Lung (tissue), 12 donors: ENCODE data around the gene RBM38. TPM values are rescaled to one million over a fixed set of nuclear protein-coding genes. Genes with fewer than 3 reads are reported as not detected.

Source experiments
- ATAC-seq: fragments of 200-7000 bp; cut with Tn5 transposase; one replicate; pipeline ENCODE4 v1.9.1; 2020; ENCODE audit warnings: moderate number of reproducible peaks; ENCODE audit not compliant: insufficient read depth, low FRiP score
- DNase-seq, 3 donors: peaks; one replicate each; pipeline ENCODE4 v3.0.0-alpha.2; 2013 to 2017
- H3K27ac ChIP-seq, 2 donors: one replicate each; pipeline ENCODE4 v1.5.1; 2013; ENCODE audit warnings: mild to moderate bottlenecking in 2 of 2, moderate library complexity in 2 of 2, control low read depth in 1 of 2, inconsistent platforms in 1 of 2, low read depth in 1 of 2, low read length in 1 of 2
- H3K27me3 ChIP-seq, 3 donors: one replicate each; pipeline ENCODE4 v1.5.1; 2013; ENCODE audit warnings: low read length in 2 of 3; ENCODE audit not compliant: control insufficient read depth in 3 of 3, insufficient read depth in 3 of 3
- H3K36me3 ChIP-seq, 4 donors: one replicate each; pipeline ENCODE4 v1.5.1; 2013; ENCODE audit warnings: low read length in 4 of 4, mild to moderate bottlenecking in 1 of 4, moderate library complexity in 1 of 4; ENCODE audit not compliant: control insufficient read depth in 4 of 4, insufficient read depth in 4 of 4
- H3K4me1 ChIP-seq, 5 donors: one replicate each; pipeline ENCODE4 v1.5.1; 2013; ENCODE audit warnings: low read length in 5 of 5, mild to moderate bottlenecking in 2 of 5, moderate library complexity in 1 of 5; ENCODE audit not compliant: control insufficient read depth in 5 of 5, insufficient read depth in 5 of 5
- H3K4me3 ChIP-seq: one replicate; pipeline ENCODE4 v1.5.1; 2013; ENCODE audit warnings: mild to moderate bottlenecking, control low read depth, moderate library complexity
- H3K9ac ChIP-seq, 2 donors: one replicate each; pipeline ENCODE4 v1.5.1; 2013; ENCODE audit warnings: low read length in 2 of 2, control low read depth in 1 of 2; ENCODE audit not compliant: insufficient read depth in 1 of 2
- H3K9me3 ChIP-seq, 4 donors: one replicate each; pipeline ENCODE4 v1.5.1; 2013; ENCODE audit warnings: low read length in 3 of 4, mild to moderate bottlenecking in 1 of 4, moderate library complexity in 1 of 4; ENCODE audit not compliant: control insufficient read depth in 4 of 4, insufficient read depth in 3 of 4
- WGBS, 2 donors: extraction: QIAGEN DNeasy Blood & Tissue Kit; methylation state at CpG; one replicate each; pipeline ENCODE4 v1.1.7; 2013; 5-methylcytosine and 5-hydroxymethylcytosine counted together
- polyA plus RNA-seq, 2 donors: library from polyadenylated mRNA; stranded (reverse); fragments of 200-250 nt; gene quantifications; one replicate each; pipeline ENCODE4 v1.2.1, GENCODE V29; 2013
- total RNA-seq, 2 donors: library from RNA; depleted of rRNA in 1 of 2; stranded (reverse); fragments of >200 nt in 1 of 2; gene quantifications; one replicate each; pipeline ENCODE4 v1.2.1, GENCODE V29; 2014 to 2021
- TF ChIP-seq, protein P1 (sequence below): IDR thresholded peaks from 2 replicates; pipeline ENCODE4 v1.5.1; 2012; ENCODE audit warnings: mild to moderate bottlenecking; ENCODE audit errors: control extremely low read depth, extremely low read depth
- donor health status: control.
- donor health status: control.
- donor health status: Bipolar disorder and iron deficiency.
- donor health status: healthy.
- donor health status: DM: yes; HTN: yes; CAD: no.

Gene RBM38
- total and polyA plus RNA-seq, 4 donors, result 23.1 to 38.6 (median 30.9) TPM

DNA sequence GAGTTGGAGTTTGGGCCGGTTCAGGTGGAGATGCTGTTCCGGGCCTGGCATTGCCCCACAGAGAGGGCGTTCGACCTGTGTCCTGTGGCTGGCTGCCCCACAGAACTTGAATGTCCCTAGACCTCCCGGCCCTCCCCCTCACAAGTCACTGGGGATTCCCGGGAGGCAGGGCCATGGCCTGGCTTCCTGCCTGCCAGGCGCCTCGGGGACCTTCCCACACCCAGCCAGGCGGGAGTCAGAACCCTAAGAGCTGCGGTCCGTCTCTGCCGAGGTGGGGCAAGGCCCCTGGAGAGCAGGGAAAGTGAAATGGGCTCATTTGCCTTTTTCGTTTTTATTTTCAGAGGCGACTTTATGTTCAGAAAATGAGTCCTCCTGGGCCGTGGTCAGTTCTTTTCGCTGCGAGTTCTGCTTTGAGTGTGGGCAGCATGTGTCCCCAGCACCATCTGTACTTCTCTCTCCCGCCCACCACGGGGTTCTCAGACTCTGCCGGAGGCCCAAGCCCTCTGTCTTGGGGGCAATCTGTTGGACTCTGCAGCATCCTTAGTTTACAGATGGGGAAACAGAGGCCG is 8.5 kb downstream of the RBM38 start:
- TF ChIP-seq, protein P1, sequence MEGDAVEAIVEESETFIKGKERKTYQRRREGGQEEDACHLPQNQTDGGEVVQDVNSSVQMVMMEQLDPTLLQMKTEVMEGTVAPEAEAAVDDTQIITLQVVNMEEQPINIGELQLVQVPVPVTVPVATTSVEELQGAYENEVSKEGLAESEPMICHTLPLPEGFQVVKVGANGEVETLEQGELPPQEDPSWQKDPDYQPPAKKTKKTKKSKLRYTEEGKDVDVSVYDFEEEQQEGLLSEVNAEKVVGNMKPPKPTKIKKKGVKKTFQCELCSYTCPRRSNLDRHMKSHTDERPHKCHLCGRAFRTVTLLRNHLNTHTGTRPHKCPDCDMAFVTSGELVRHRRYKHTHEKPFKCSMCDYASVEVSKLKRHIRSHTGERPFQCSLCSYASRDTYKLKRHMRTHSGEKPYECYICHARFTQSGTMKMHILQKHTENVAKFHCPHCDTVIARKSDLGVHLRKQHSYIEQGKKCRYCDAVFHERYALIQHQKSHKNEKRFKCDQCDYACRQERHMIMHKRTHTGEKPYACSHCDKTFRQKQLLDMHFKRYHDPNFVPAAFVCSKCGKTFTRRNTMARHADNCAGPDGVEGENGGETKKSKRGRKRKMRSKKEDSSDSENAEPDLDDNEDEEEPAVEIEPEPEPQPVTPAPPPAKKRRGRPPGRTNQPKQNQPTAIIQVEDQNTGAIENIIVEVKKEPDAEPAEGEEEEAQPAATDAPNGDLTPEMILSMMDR, result no peak
- whole genome bisulfite sequencing, 2 donors, result 58 to 76% methylated on average over 21 of the region's 21 CpGs
- Histone ChIP-seq H3K4me1 (peaks cover 0 to 32% (median 9%) of the 10 kb centered on the region in 5 donors), H3K27ac (no peak overlapping the region), H3K9me3 (peaks cover 0 to 2% (median 0%) of the 10 kb centered on the region in 4 donors), H3K9ac (no peak overlapping the region), H3K27me3 (no peaks in the 10 kb centered on the region), H3K4me3 (no peak overlapping the region), H3K36me3 (peaks cover 0 to 34% (median 13%) of the 10 kb centered on the region in 4 donors)
- ATAC-seq, result no peak
- no peak for DNase-seq

DNA sequence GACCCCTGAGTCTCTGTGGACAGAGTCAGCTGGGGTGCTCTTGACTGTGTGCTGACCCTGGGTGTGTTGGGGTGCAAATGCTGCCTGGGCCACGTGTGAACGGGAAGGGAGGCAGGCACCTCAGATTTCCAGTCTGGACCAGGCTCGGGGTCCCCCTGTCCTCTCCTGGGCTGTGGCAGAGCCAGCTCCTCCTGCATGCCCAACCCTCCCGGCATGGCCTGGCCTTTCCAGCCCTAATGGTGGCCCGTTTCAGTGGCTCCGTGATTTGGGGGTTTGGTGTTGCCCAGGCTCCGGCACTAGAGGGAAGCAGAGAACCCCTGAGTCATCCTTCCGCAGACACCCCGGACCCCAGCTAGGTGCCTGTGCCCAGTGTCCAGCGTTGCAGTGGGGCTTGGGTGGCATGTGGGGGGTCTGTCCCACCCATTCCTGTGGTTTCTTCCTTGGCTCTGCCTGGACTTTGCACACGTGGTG is 9.1 kb downstream of the RBM38 start:
- TF ChIP-seq, protein P1, result no peak
- ATAC-seq, result no peak

DNA sequence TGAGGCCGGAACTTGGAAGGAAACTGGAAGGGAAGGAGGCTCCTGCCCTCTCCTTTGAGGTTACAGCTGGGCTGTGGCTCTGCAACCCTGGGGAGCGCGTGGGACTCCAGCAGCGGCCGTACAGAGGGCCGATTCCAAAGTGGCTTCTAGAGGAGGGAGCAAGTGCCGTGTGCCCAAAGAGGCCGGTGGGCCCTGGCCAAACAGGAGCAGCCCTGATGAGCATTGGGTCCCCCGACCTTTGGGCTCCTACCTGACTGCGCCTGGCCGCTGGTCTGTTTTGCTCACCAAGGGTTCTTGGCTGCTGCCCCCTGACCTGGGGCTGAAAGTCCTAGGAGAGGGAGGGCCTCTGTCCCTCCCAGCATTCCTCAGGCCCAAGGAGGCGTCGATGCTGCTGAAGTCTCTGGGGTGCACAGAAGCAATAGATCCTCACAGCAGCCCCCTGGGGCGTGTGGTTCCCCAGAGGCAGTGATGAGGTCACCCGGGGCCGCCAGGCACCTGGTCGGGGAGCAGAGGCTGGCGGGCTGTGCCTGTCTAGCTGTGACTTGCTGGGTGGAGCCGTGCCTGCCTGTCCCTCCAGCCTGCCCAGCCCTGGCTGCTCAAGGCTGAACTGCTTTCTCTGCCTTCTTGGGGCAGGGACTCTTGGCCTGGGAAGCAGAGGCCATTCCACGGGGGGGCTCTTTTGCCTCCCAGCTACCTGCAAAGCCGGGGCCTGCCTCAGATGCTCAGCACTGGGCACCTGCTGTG is 9.8 kb downstream of the RBM38 start:
- no peak overlapping the region for H3K27ac ChIP-seq
- H3K4me3 ChIP-seq, result no peak overlapping the region
- peaks cover 0 to 29% (median 1%) of the 10 kb centered on the region in 5 donors for H3K4me1 ChIP-seq
- H3K27me3 ChIP-seq, result no peaks in the 10 kb centered on the region
- ATAC-seq (no peak), DNase-seq (no peak)
- TF ChIP-seq, protein P1, result no peak
- H3K9ac ChIP-seq, result no peak overlapping the region
- WGBS, 2 donors, result 84 to 88% methylated on average over 19 to 21 of the region's 21 CpGs
- H3K36me3 ChIP-seq, result peaks cover 0 to 40% (median 12%) of the 10 kb centered on the region in 4 donors
- peaks cover 0 to 2% (median 0%) of the 10 kb centered on the region in 4 donors for H3K9me3 ChIP-seq

More for the DNA sequence above, 9.1 kb downstream of the RBM38 start:
- H3K9ac ChIP-seq, result no peak overlapping the region
- DNase-seq, result no peak
- 72 to 83% methylated on average over 11 of the region's 11 CpGs for WGBS, 2 donors
- peaks cover 0 to 34% (median 13%) of the 10 kb centered on the region in 4 donors for H3K36me3 ChIP-seq
- no peak overlapping the region for H3K4me3 ChIP-seq
- no peaks in the 10 kb centered on the region for H3K27me3 ChIP-seq
- H3K27ac ChIP-seq, result no peak overlapping the region
- H3K4me1 ChIP-seq, result peaks cover 0 to 29% (median 8%) of the 10 kb centered on the region in 5 donors
- peaks cover 0 to 2% (median 0%) of the 10 kb centered on the region in 4 donors for H3K9me3 ChIP-seq
